ENCODE measurements around the gene PRSS56.
"Not testable (repeated sequence)": the region's sequence is repeated elsewhere in the genome, so short reads cannot be mapped to it uniquely, and the experiment has no call there.

PRSS56 gene

GRCh38 chr2:232527905-232528470, 7.8 kb downstream of the PRSS56 start:
- Histone ChIP-seq H3K9me3 (ENCODE audit: control insufficient read depth, low read length) (no peaks in the 10 kb centered on the region), H3K4me1 (ENCODE audit: control insufficient read depth, insufficient read depth, low read length, poor library complexity, severe bottlenecking) (peaks cover 6% of the 10 kb centered on the region), H3K4me3 (ENCODE audit: extremely low read depth, insufficient read depth, low read length, poor library complexity, severe bottlenecking) (no peak overlapping the region), H3K27ac (ENCODE audit: low read depth, low read length, severe bottlenecking) (no peak overlapping the region), H3K36me3 (ENCODE audit: control insufficient read depth, insufficient read depth, low read length) (no peaks in the 10 kb centered on the region)
- 78 to 81% methylated on average over 3 to 4 of the region's 6 CpGs for WGBS, 2 experiments (ENCODE audit: insufficient coverage in 2 of 2)

- H3K4me1 ChIP-seq (ENCODE audit: control insufficient read depth, insufficient read depth, low read length, poor library complexity, severe bottlenecking) = no peaks in the 10 kb centered on the region
- 83 to 87% methylated on average over 1 to 8 of the region's 11 CpGs for WGBS, 2 experiments (ENCODE audit: insufficient coverage in 2 of 2)
- H3K36me3 ChIP-seq (ENCODE audit: control insufficient read depth, insufficient read depth, low read length) = no peaks in the 10 kb centered on the region
- no peaks in the 10 kb centered on the region for H3K9me3 ChIP-seq (ENCODE audit: control insufficient read depth, low read length)
- no peak overlapping the region for H3K27ac ChIP-seq (ENCODE audit: low read depth, low read length, severe bottlenecking)
- no peak overlapping the region for H3K4me3 ChIP-seq (ENCODE audit: extremely low read depth, insufficient read depth, low read length, poor library complexity, severe bottlenecking)
Measured at GRCh38 chr2:232528746-232529460, 8.7 kb downstream of the PRSS56 start.

GRCh38 chr2:232529806-232530547, 9.8 kb downstream of the PRSS56 start:
- H3K36me3 ChIP-seq (ENCODE audit: control insufficient read depth, insufficient read depth, low read length) = no peaks in the 10 kb centered on the region
- H3K9me3 ChIP-seq (ENCODE audit: control insufficient read depth, low read length) = no peaks in the 10 kb centered on the region
- H3K27ac ChIP-seq (ENCODE audit: low read depth, low read length, severe bottlenecking) = no peak overlapping the region
- 91 to 94% methylated on average over 12 to 17 of the region's 17 CpGs for WGBS, 2 experiments (ENCODE audit: insufficient coverage in 2 of 2)
- no peak overlapping the region for H3K4me3 ChIP-seq (ENCODE audit: extremely low read depth, insufficient read depth, low read length, poor library complexity, severe bottlenecking)
- no peaks in the 10 kb centered on the region for H3K4me1 ChIP-seq (ENCODE audit: control insufficient read depth, insufficient read depth, low read length, poor library complexity, severe bottlenecking)

- H3K4me3 ChIP-seq (ENCODE audit: extremely low read depth, insufficient read depth, low read length, poor library complexity, severe bottlenecking) = no peak overlapping the region
- H3K27ac ChIP-seq (ENCODE audit: low read depth, low read length, severe bottlenecking) = no peak overlapping the region
- 56 to 84% methylated on average over 4 to 8 of the region's 9 CpGs for WGBS, 2 experiments (ENCODE audit: insufficient coverage in 2 of 2)
- no peaks in the 10 kb centered on the region for H3K36me3 ChIP-seq (ENCODE audit: control insufficient read depth, insufficient read depth, low read length)
- H3K9me3 ChIP-seq (ENCODE audit: control insufficient read depth, low read length) = no peaks in the 10 kb centered on the region
- H3K4me1 ChIP-seq (ENCODE audit: control insufficient read depth, insufficient read depth, low read length, poor library complexity, severe bottlenecking) = no peaks in the 10 kb centered on the region
Measured at GRCh38 chr2:232530626-232531260, 10.6 kb downstream of the PRSS56 start.

- 90 to 92% methylated on average over 4 to 9 of the region's 9 CpGs for WGBS, 2 experiments (ENCODE audit: insufficient coverage in 2 of 2)
- H3K4me1 ChIP-seq (ENCODE audit: control insufficient read depth, insufficient read depth, low read length, poor library complexity, severe bottlenecking) = no peaks in the 10 kb centered on the region
- H3K4me3 ChIP-seq (ENCODE audit: extremely low read depth, insufficient read depth, low read length, poor library complexity, severe bottlenecking) = no peak overlapping the region
- H3K9me3 ChIP-seq (ENCODE audit: control insufficient read depth, low read length) = peaks cover 5% of the 10 kb centered on the region
- no peak overlapping the region for H3K27ac ChIP-seq (ENCODE audit: low read depth, low read length, severe bottlenecking)
- H3K36me3 ChIP-seq (ENCODE audit: control insufficient read depth, insufficient read depth, low read length) = no peaks in the 10 kb centered on the region
Measured at GRCh38 chr2:232532419-232532818, 12.2 kb downstream of the PRSS56 start.

- H3K27ac ChIP-seq (ENCODE audit: low read depth, low read length, severe bottlenecking); H3K9me3 ChIP-seq (ENCODE audit: control insufficient read depth, low read length); H3K4me3 ChIP-seq (ENCODE audit: extremely low read depth, insufficient read depth, low read length, poor library complexity, severe bottlenecking); H3K36me3 ChIP-seq (ENCODE audit: control insufficient read depth, insufficient read depth, low read length); H3K4me1 ChIP-seq (ENCODE audit: control insufficient read depth, insufficient read depth, low read length, poor library complexity, severe bottlenecking): not testable (repeated sequence)
- 86 to 88% methylated on average over 4 to 6 of the region's 7 CpGs for WGBS, 2 experiments (ENCODE audit: insufficient coverage in 2 of 2)
Measured at GRCh38 chr2:232532821-232533220, 12.6 kb downstream of the PRSS56 start.

DNA sequence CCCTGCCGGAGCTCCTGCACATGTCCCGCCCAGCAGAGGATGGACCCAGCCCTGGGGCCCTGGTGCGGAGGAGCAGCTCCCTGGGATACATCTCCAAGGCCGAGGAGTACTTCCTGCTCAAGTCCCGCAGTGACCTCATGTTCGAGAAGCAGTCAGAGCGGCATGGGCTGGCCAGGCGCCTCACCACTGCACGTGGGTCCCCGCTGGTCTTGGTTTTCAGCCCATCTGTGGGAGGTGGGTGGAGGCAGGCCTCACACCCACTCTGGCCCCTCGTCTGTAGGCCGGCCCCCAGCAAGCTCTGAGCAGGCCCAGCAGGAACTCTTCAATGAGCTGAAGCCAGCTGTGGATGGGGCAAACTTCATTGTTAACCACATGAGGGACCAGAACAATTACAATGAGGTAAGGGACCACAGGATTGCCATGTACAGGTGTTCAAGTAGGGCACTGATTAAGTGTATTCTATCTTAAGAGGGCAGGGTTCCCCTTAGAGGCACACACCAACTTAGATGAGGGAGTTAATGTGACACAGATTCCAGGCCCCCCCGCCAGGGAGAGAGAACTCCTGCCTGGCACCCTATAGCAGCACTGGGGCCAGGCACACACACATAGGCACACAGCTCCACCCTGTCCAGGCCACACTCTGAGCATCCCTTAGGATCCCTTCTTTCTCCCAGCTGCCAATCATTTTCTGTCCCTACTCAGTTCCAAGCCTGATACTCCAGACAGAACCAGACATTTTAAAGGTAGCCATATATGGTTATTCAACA, 13.9 kb downstream of the PRSS56 start:
- peaks cover 5% of the 10 kb centered on the region for H3K9me3 ChIP-seq (ENCODE audit: control insufficient read depth, low read length)
- 86% methylated on average over 10 to 13 of the region's 13 CpGs for WGBS, 2 experiments (ENCODE audit: insufficient coverage in 2 of 2)

GRCh38 chr2:232534940-232535651, 14.9 kb downstream of the PRSS56 start:
- Histone ChIP-seq H3K9me3 (ENCODE audit: control insufficient read depth, low read length) (peaks cover 5% of the 10 kb centered on the region), H3K4me3 (ENCODE audit: extremely low read depth, insufficient read depth, low read length, poor library complexity, severe bottlenecking) (no peak overlapping the region), H3K27ac (ENCODE audit: low read depth, low read length, severe bottlenecking) (no peak overlapping the region), H3K4me1 (ENCODE audit: control insufficient read depth, insufficient read depth, low read length, poor library complexity, severe bottlenecking) (peaks cover 2% of the 10 kb centered on the region), H3K36me3 (ENCODE audit: control insufficient read depth, insufficient read depth, low read length) (no peaks in the 10 kb centered on the region)
- WGBS, 2 experiments (ENCODE audit: insufficient coverage in 2 of 2) = 88 to 95% methylated on average over 3 to 10 of the region's 14 CpGs

More for the DNA sequence above, 13.9 kb downstream of the PRSS56 start:
- Histone ChIP-seq H3K36me3 (ENCODE audit: control insufficient read depth, insufficient read depth, low read length) (no peaks in the 10 kb centered on the region), H3K4me1 (ENCODE audit: control insufficient read depth, insufficient read depth, low read length, poor library complexity, severe bottlenecking) (no peaks in the 10 kb centered on the region), H3K27ac (ENCODE audit: low read depth, low read length, severe bottlenecking) (no peak overlapping the region), H3K4me3 (ENCODE audit: extremely low read depth, insufficient read depth, low read length, poor library complexity, severe bottlenecking) (no peak overlapping the region)

DNA sequence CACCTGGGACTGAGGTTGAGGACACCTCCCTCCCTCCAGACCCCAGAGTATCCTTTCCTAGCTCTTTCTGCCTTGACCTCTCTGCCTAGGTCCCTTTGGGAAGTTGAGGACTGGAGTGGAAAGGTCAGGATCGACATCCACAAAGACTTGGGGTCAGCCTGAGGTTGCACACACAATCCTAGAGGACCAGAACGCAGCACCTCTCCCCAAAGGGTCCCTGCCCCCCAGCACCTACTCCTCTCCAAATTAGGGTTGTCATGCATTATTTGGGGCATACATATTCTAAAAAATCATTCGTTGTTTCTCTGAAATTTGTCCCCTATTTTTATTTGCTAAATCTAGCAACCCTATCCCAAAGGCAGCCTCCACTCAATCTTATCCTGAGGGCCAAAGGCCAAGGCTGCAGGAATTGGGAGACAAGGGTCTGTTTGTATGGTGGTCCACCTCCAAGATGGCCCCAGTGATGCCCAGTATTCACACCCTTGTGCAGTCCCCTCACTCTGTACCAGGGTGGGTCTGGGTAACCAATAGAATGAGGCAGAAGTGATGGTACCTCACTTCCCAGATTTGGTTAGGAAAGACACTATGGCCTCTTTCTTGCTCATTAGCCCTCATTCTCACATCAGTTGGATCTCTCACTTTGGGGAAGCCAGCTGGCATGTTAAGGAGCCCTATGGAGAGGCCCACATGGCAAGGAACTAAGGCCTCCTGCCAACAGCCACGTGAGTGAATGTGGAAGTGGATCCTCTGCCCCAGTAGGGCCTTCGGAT, 15.8 kb downstream of the PRSS56 start:
- peaks cover 5% of the 10 kb centered on the region for H3K9me3 ChIP-seq (ENCODE audit: control insufficient read depth, low read length)
- H3K4me1 ChIP-seq (ENCODE audit: control insufficient read depth, insufficient read depth, low read length, poor library complexity, severe bottlenecking) = peaks cover 2% of the 10 kb centered on the region
- H3K36me3 ChIP-seq (ENCODE audit: control insufficient read depth, insufficient read depth, low read length) = no peaks in the 10 kb centered on the region
- WGBS, 2 experiments (ENCODE audit: insufficient coverage in 2 of 2) = 87 to 90% methylated on average over 3 to 4 of the region's 5 CpGs
- no peak overlapping the region for H3K4me3 ChIP-seq (ENCODE audit: extremely low read depth, insufficient read depth, low read length, poor library complexity, severe bottlenecking)
- no peak overlapping the region for H3K27ac ChIP-seq (ENCODE audit: low read depth, low read length, severe bottlenecking)
